A549 (cell line): ENCODE measurements around the gene GAD2.

Experiments
- HMGXB4 ChIP-seq: fragments of 250-450 bp; sonication (Bioruptor Pico); IDR thresholded peaks from 2 replicates; pipeline ENCODE4 v1.5.0; 2021; ENCODE audit warnings: mild to moderate bottlenecking, moderate library complexity, borderline replicate concordance
- POLR2A ChIP-seq: IDR thresholded peaks from 2 replicates; pipeline ENCODE4 v1.6.1; 2012; ENCODE audit warnings: mild to moderate bottlenecking, low read length
- SREBF2 ChIP-seq: fragments of 450-650 bp; IDR thresholded peaks from 2 replicates; pipeline ENCODE4 v1.6.1; 2014; ENCODE audit warnings: mild to moderate bottlenecking, moderate library complexity
- TF ChIP-seq, protein P1 (sequence below): fragments of >200 bp; sonication (Bioruptor Twin); formaldehyde crosslinking; IDR thresholded peaks from 3 replicates; pipeline ENCODE4 v1.5.1; 2016

GRCh38 chr10:26335574-26336093 is 119.1 kb downstream of the GAD2 start:
- no peak for TF ChIP-seq POLR2A
- TF ChIP-seq HMGXB4 (CRISPR knock-in tag): no peak
- TF ChIP-seq SREBF2: no peak
- TF ChIP-seq, protein P1, sequence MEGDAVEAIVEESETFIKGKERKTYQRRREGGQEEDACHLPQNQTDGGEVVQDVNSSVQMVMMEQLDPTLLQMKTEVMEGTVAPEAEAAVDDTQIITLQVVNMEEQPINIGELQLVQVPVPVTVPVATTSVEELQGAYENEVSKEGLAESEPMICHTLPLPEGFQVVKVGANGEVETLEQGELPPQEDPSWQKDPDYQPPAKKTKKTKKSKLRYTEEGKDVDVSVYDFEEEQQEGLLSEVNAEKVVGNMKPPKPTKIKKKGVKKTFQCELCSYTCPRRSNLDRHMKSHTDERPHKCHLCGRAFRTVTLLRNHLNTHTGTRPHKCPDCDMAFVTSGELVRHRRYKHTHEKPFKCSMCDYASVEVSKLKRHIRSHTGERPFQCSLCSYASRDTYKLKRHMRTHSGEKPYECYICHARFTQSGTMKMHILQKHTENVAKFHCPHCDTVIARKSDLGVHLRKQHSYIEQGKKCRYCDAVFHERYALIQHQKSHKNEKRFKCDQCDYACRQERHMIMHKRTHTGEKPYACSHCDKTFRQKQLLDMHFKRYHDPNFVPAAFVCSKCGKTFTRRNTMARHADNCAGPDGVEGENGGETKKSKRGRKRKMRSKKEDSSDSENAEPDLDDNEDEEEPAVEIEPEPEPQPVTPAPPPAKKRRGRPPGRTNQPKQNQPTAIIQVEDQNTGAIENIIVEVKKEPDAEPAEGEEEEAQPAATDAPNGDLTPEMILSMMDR: no peak
